T-helper 17 cell (primary cell): ENCODE data around the gene ENPEP. TPM values are rescaled to one million over a fixed set of nuclear protein-coding genes. Genes with fewer than 3 reads are reported as not detected.
A peak's percentile ranks its signal among the peaks of the same experiment; 100 is the strongest.
"Not testable (repeated sequence)": the region's sequence is repeated elsewhere in the genome, so short reads cannot be mapped to it uniquely, and the experiment has no call there.

ENCODE experiments used
- ATAC-seq: fragments of 150-1000 bp; cut with Tn5 transposase; 2 replicates; pipeline ENCODE4 v1.10.0; 2021; ENCODE audit warnings: mild to moderate bottlenecking, moderate library complexity
- DNase-seq, 3 donors: peaks; one replicate each; pipeline versions ENCODE4 v3.0.0 to v3.0.0-alpha.2; 2020 to 2021
- H3K9me3 ChIP-seq: one replicate; pipeline ENCODE4 v1.7.0; 2013; ENCODE audit warnings: low read length, mild to moderate bottlenecking; ENCODE audit not compliant: control insufficient read depth, poor library complexity, severe bottlenecking
- H3K27ac Mint-ChIP-seq: one replicate; pipeline ENCODE4 v1.8.0; 2022; ENCODE audit warnings: mild to moderate bottlenecking, moderate library complexity, mixed read lengths
- H3K27me3 Mint-ChIP-seq: one replicate; pipeline ENCODE4 v1.8.0; 2022; ENCODE audit warnings: mixed read lengths
- H3K36me3 Mint-ChIP-seq: one replicate; pipeline ENCODE4 v1.8.0; 2022; ENCODE audit warnings: low read depth, mixed read lengths
- H3K4me1 Mint-ChIP-seq: one replicate; pipeline ENCODE4 v1.8.0; 2022; ENCODE audit warnings: mild to moderate bottlenecking, mixed read lengths
- H3K4me3 Mint-ChIP-seq: one replicate; pipeline ENCODE4 v1.8.0; 2022; ENCODE audit warnings: mild to moderate bottlenecking, moderate library complexity, mixed read lengths
- total RNA-seq, 4 donors: library from RNA in 2 of 4; stranded (reverse) in 2 of 4; gene quantifications; one replicate each; pipeline ENCODE4 v1.2.3 and lab custom pipeline; 2022 to 2026

The ENPEP gene
- total RNA-seq, 2 donors from 2014 or later = not detected

- H3K9me3 ChIP-seq = no peaks in the 10 kb centered on the region
- Mint-ChIP-seq H3K4me3 (no peak overlapping the region), H3K27me3 (peaks cover 17% of the 10 kb centered on the region), H3K27ac (no peak overlapping the region), H3K4me1 (peaks cover 4% of the 10 kb centered on the region), H3K36me3 (no peaks in the 10 kb centered on the region)
- DNase-seq (no peak), ATAC-seq (no peak)
These were observed 3.2 kb upstream of the ENPEP start for GRCh38 chr4:110472583-110473329.

- Mint-ChIP-seq H3K36me3 (no peaks in the 10 kb centered on the region), H3K27ac (no peak overlapping the region)
These were observed 1.5 kb upstream of the ENPEP start for GRCh38 chr4:110474481-110474880.

GRCh38 chr4:110475080-110475479 lies 875 bp upstream of the ENPEP start:
- not testable (repeated sequence) for H3K4me3 Mint-ChIP-seq, ATAC-seq, H3K4me1 Mint-ChIP-seq, H3K36me3 Mint-ChIP-seq, DNase-seq, H3K27ac Mint-ChIP-seq, H3K9me3 ChIP-seq
- H3K27me3 Mint-ChIP-seq = peaks cover 17% of the 10 kb centered on the region

More at GRCh38 chr4:110474481-110474880, 1.5 kb upstream of the ENPEP start:
- no peaks in the 10 kb centered on the region for H3K9me3 ChIP-seq
- H3K4me3 Mint-ChIP-seq = no peak overlapping the region
- ATAC-seq (no peak), DNase-seq (no peak)
- H3K27me3 Mint-ChIP-seq = peaks cover 17% of the 10 kb centered on the region
- H3K4me1 Mint-ChIP-seq = peaks cover 4% of the 10 kb centered on the region

- no peak for ATAC-seq
- Mint-ChIP-seq H3K36me3 (no peaks in the 10 kb centered on the region), H3K27me3 (peaks cover 42% of the 10 kb centered on the region), H3K4me1 (peaks cover 4% of the 10 kb centered on the region), H3K4me3 (no peak overlapping the region), H3K27ac (no peak overlapping the region)
- no peak for DNase-seq
- H3K9me3 ChIP-seq = no peaks in the 10 kb centered on the region
These were observed 1.9 kb downstream of the ENPEP start for GRCh38 chr4:110477836-110478235.

- H3K36me3 Mint-ChIP-seq = no peaks in the 10 kb centered on the region
- DNase-seq (no peak), ATAC-seq (no peak)
- H3K9me3 ChIP-seq = no peaks in the 10 kb centered on the region
- H3K27me3 Mint-ChIP-seq = peaks cover 60% of the 10 kb centered on the region
- H3K4me1 Mint-ChIP-seq = peaks cover 4% of the 10 kb centered on the region
- no peak overlapping the region for H3K27ac Mint-ChIP-seq
- no peak overlapping the region for H3K4me3 Mint-ChIP-seq
These were observed 4.1 kb downstream of the ENPEP start for GRCh38 chr4:110480031-110480549.

- DNase-seq = no peak
- ATAC-seq = no peak
- no peaks in the 10 kb centered on the region for H3K36me3 Mint-ChIP-seq
- H3K4me1 Mint-ChIP-seq = peaks cover 6% of the 10 kb centered on the region
- H3K4me3 Mint-ChIP-seq = no peak overlapping the region
- H3K27me3 Mint-ChIP-seq = peaks cover 61% of the 10 kb centered on the region
- H3K9me3 ChIP-seq = no peaks in the 10 kb centered on the region
- H3K27ac Mint-ChIP-seq = no peak overlapping the region
These were observed 4.9 kb downstream of the ENPEP start for GRCh38 chr4:110480746-110481271.

GRCh38 chr4:110483516-110483915 lies 7.6 kb downstream of the ENPEP start:
- no peak for DNase-seq
- Mint-ChIP-seq H3K4me3 (no peak overlapping the region), H3K36me3 (peaks cover 3% of the 10 kb centered on the region), H3K27me3 (peaks cover 65% of the 10 kb centered on the region), H3K4me1 (peaks cover 7% of the 10 kb centered on the region), H3K27ac (no peak overlapping the region)
- ATAC-seq = no peak
- H3K9me3 ChIP-seq = no peaks in the 10 kb centered on the region

GRCh38 chr4:110484029-110484428 lies 8.1 kb downstream of the ENPEP start:
- Mint-ChIP-seq H3K27ac (no peak overlapping the region), H3K36me3 (peaks cover 3% of the 10 kb centered on the region), H3K4me3 (no peak overlapping the region), H3K27me3 (peaks cover 68% of the 10 kb centered on the region), H3K4me1 (peaks cover 7% of the 10 kb centered on the region)
- H3K9me3 ChIP-seq = no peaks in the 10 kb centered on the region
- ATAC-seq (peak; percentile 37), DNase-seq (no peak)

GRCh38 chr4:110484767-110485166 lies 8.8 kb downstream of the ENPEP start:
- Mint-ChIP-seq H3K36me3 (peaks cover 3% of the 10 kb centered on the region), H3K27ac (no peak overlapping the region), H3K27me3 (peaks cover 68% of the 10 kb centered on the region), H3K4me3 (no peak overlapping the region), H3K4me1 (peaks cover 7% of the 10 kb centered on the region)
- H3K9me3 ChIP-seq = no peaks in the 10 kb centered on the region
- ATAC-seq (no peak), DNase-seq (no peak)

GRCh38 chr4:110485452-110485851 lies 9.5 kb downstream of the ENPEP start:
- no peaks in the 10 kb centered on the region for H3K9me3 ChIP-seq
- H3K27me3 Mint-ChIP-seq = peaks cover 65% of the 10 kb centered on the region
- H3K4me3 Mint-ChIP-seq = no peak overlapping the region
- ATAC-seq = no peak
- DNase-seq = no peak
- H3K4me1 Mint-ChIP-seq = peaks cover 7% of the 10 kb centered on the region
- H3K36me3 Mint-ChIP-seq = peaks cover 3% of the 10 kb centered on the region
- no peak overlapping the region for H3K27ac Mint-ChIP-seq

GRCh38 chr4:110486256-110486655 lies 10.3 kb downstream of the ENPEP start:
- Mint-ChIP-seq H3K36me3 (peaks cover 3% of the 10 kb centered on the region), H3K4me1 (peaks cover 7% of the 10 kb centered on the region), H3K27me3 (peaks cover 57% of the 10 kb centered on the region), H3K27ac (no peak overlapping the region), H3K4me3 (no peak overlapping the region)
- DNase-seq = no peak
- no peaks in the 10 kb centered on the region for H3K9me3 ChIP-seq
- no peak for ATAC-seq

GRCh38 chr4:110486850-110487249 lies 10.9 kb downstream of the ENPEP start:
- not testable (repeated sequence) for H3K4me3 Mint-ChIP-seq, H3K27ac Mint-ChIP-seq, DNase-seq, H3K4me1 Mint-ChIP-seq, ATAC-seq, H3K36me3 Mint-ChIP-seq, H3K9me3 ChIP-seq
- H3K27me3 Mint-ChIP-seq = peaks cover 51% of the 10 kb centered on the region

- H3K9me3 ChIP-seq = no peaks in the 10 kb centered on the region
- H3K27ac Mint-ChIP-seq = no peak overlapping the region
- no peak for ATAC-seq
- peaks cover 7% of the 10 kb centered on the region for H3K4me1 Mint-ChIP-seq
- peaks cover 43% of the 10 kb centered on the region for H3K27me3 Mint-ChIP-seq
- no peak overlapping the region for H3K4me3 Mint-ChIP-seq
- no peak for DNase-seq
- peaks cover 3% of the 10 kb centered on the region for H3K36me3 Mint-ChIP-seq
These were observed 11.9 kb downstream of the ENPEP start for GRCh38 chr4:110487873-110488272.
